Pons (tissue), 1 donor: ENCODE results near the gene OXER1.

Experiments
- DNase-seq: peaks from one replicate; pipeline ENCODE4 v3.0.0-alpha.2; 2016; ENCODE audit warnings: low spot score

OXER1 gene

GRCh38 chr2:42793334-42794270 is 29.7 kb upstream of the OXER1 start:
- DNase-seq: no peak

GRCh38 chr2:42792583-42793333 is 28.8 kb upstream of the OXER1 start, which contains the start of gene HAAO:
Gene HAAO, minus strand, starts transcription at chr2:42792583. Its CDS starts 47 bp downstream, at chr2:42792536.
- no peak for DNase-seq

- DNase-seq: peak; percentile 29
These were observed 28.2 kb upstream of the OXER1 start for GRCh38 chr2:42792087-42792582.

GRCh38 chr2:42791606-42792005 is 27.7 kb upstream of the OXER1 start:
- DNase-seq: no peak

- no peak for DNase-seq
These were observed 25.8 kb upstream of the OXER1 start for GRCh38 chr2:42789751-42790150.

GRCh38 chr2:42788882-42789281 is 24.9 kb upstream of the OXER1 start:
- no peak for DNase-seq

GRCh38 chr2:42788478-42788793 is 24.5 kb upstream of the OXER1 start:
- DNase-seq: no peak

GRCh38 chr2:42787788-42788477 is 24.0 kb upstream of the OXER1 start:
- no peak for DNase-seq

GRCh38 chr2:42787424-42787787 is 23.5 kb upstream of the OXER1 start:
- DNase-seq: no peak

GRCh38 chr2:42786561-42787345 is 22.8 kb upstream of the OXER1 start:
- no peak for DNase-seq

GRCh38 chr2:42784204-42784880 is 20.4 kb upstream of the OXER1 start:
- DNase-seq: no peak

- no peak for DNase-seq
These were observed 19.6 kb upstream of the OXER1 start for GRCh38 chr2:42783511-42783910.

GRCh38 chr2:42781181-42781580 is 17.2 kb upstream of the OXER1 start:
- no peak for DNase-seq

- DNase-seq: no peak
These were observed 14.2 kb upstream of the OXER1 start for GRCh38 chr2:42777883-42778805.

GRCh38 chr2:42775810-42776209 is 11.9 kb upstream of the OXER1 start:
- DNase-seq: no peak

- DNase-seq: no peak
These were observed 11.3 kb upstream of the OXER1 start for GRCh38 chr2:42775186-42775585.

- DNase-seq: no peak
These were observed 7.7 kb upstream of the OXER1 start for GRCh38 chr2:42771546-42772153.

- DNase-seq: peak; percentile 60
These were observed 6.6 kb upstream of the OXER1 start for GRCh38 chr2:42770288-42771131.
